HepG2 (cell line): ENCODE results near the gene TBC1D22A. TPM values are rescaled to one million over a fixed set of nuclear protein-coding genes. Genes with fewer than 3 reads are reported as not detected.

Experiments
- ATAC-seq: fragments of 200-7000 bp; cut with Tn5 transposase; 3 replicates; pipeline ENCODE4 v1.9.1; 2020; ENCODE audit warnings: mild to moderate bottlenecking, moderate library complexity
- BruUV-seq: library from RNA; stranded (reverse); fragments of 400-500 nt; replicated peaks from 2 replicates; lab custom pipeline; 2021; lab: Mats Ljungman, UMichigan
- CTCF ChIA-PET: fragments of 300-600 bp; formaldehyde crosslinking; extraction: SDS; loops from one replicate; lab custom pipeline; 2021; ENCODE audit warnings: low total read pairs, inconsistent platforms, low intra/inter-chr PET ratio; lab: Yijun Ruan, JAX
- POLR2A ChIA-PET: fragments of 350-600 bp; sonication (Branson Sonifier 250); formaldehyde crosslinking; loops from one replicate; lab custom pipeline; 2020; ENCODE audit warnings: antibody characterized with exemption, inconsistent platforms; lab: Yijun Ruan, JAX
- DNase-seq: peaks from one replicate; pipeline ENCODE4 v3.0.0-alpha.2; 2015; ENCODE audit warnings: low spot score
- FAIRE-seq: peaks from 3 replicates; lab custom pipeline; 2011; peaks lifted over from hg19 to GRCh38; lab: Jason Lieb, UNC
- H2AFZ ChIP-seq: one replicate; pipeline ENCODE4 v1.6.1; 2011; ENCODE audit warnings: low read length, inconsistent platforms
- H3K27ac ChIP-seq: fragments of 300-600 bp; 3 replicates; pipeline ENCODE4 v1.8.0; 2011; ENCODE audit warnings: mixed run types, mild to moderate bottlenecking, mixed read lengths, low read length, inconsistent platforms; ENCODE audit not compliant: insufficient read depth; ENCODE audit errors: extremely low read length
- H3K27me3 ChIP-seq, 2 experiments: fragments of 200-600 bp in 1 of 2; 2 replicates in 1 of 2; 3 replicates in 1 of 2; pipeline versions ENCODE4 v1.6.0 to v1.8.0; 2011; ENCODE audit warnings: low read length in 2 of 2, mild to moderate bottlenecking in 2 of 2, moderate library complexity in 2 of 2, inconsistent platforms in 1 of 2; ENCODE audit not compliant: insufficient read depth in 2 of 2, control insufficient read depth in 1 of 2
- H3K36me3 ChIP-seq, 2 experiments: fragments of 200-600 bp in 1 of 2; replicated peaks in 1 of 2; 2 replicates in 1 of 2; 3 replicates in 1 of 2; pipeline versions ENCODE4 v1.5.1 to v1.8.0; 2011; ENCODE audit warnings: low read length in 2 of 2, inconsistent platforms in 1 of 2; ENCODE audit not compliant: insufficient read depth in 2 of 2, control insufficient read depth in 1 of 2
- H3K4me1 ChIP-seq: 2 replicates; pipeline ENCODE4 v1.5.1; 2012; ENCODE audit warnings: low read length, inconsistent platforms; ENCODE audit not compliant: insufficient read depth
- H3K4me2 ChIP-seq: 2 replicates; pipeline ENCODE4 v1.6.0; 2011; ENCODE audit warnings: low read depth, low read length, inconsistent platforms
- H3K4me3 ChIP-seq, 3 experiments: fragments of 200-600 bp in 1 of 3; sonication (generic), shearing (Covaris generic) in 1 of 3; replicated peaks in 1 of 3; 2 replicates each; pipeline ENCODE4 v1.5.1; 2011 to 2016; ENCODE audit warnings: low read length in 3 of 3, inconsistent platforms in 2 of 3, low read depth in 2 of 3, mild to moderate bottlenecking in 2 of 3, control low read depth in 1 of 3, mixed read lengths in 1 of 3; ENCODE audit not compliant: insufficient read depth in 1 of 3
- H3K79me2 ChIP-seq: one replicate; pipeline ENCODE4 v1.6.1; 2011; ENCODE audit warnings: low read length, inconsistent platforms; ENCODE audit not compliant: insufficient read depth
- H3K9ac ChIP-seq: 2 replicates; pipeline ENCODE4 v1.6.0; 2011; ENCODE audit warnings: mild to moderate bottlenecking, low read depth, low read length, inconsistent platforms; ENCODE audit not compliant: insufficient read depth
- H3K9me3 ChIP-seq: 2 replicates; pipeline ENCODE4 v1.5.1; 2012; ENCODE audit warnings: mild to moderate bottlenecking, low read length
- H4K20me1 ChIP-seq: 2 replicates; pipeline ENCODE4 v1.6.0; 2011; ENCODE audit warnings: inconsistent platforms, mild to moderate bottlenecking, low read length, moderate library complexity; ENCODE audit not compliant: insufficient read depth
- CEBPB ChIP-seq: IDR thresholded peaks from 2 replicates; pipeline ENCODE4 v1.6.1; 2011; ENCODE audit warnings: low read depth, low read length, improper control_type of control experiment, borderline replicate concordance
- ESRRA ChIP-seq: sonication (generic); formaldehyde crosslinking; IDR thresholded peaks from 2 replicates; pipeline ENCODE4 v1.5.1; 2020; ENCODE audit warnings: mild to moderate bottlenecking, low read depth, missing genetic modification reagents
- FOXJ3 ChIP-seq: sonication (generic); formaldehyde crosslinking; IDR thresholded peaks from 2 replicates; pipeline ENCODE4 v1.4.0; 2020; ENCODE audit warnings: missing genetic modification reagents, mild to moderate bottlenecking, borderline replicate concordance
- RERE ChIP-seq: IDR thresholded peaks from 2 replicates; pipeline ENCODE4 v1.6.1; 2016; ENCODE audit warnings: low read depth, missing genetic modification reagents, missing compliant biosample characterization
- RFX5 ChIP-seq: IDR thresholded peaks from 2 replicates; pipeline ENCODE4 v1.6.1; 2011; ENCODE audit warnings: low read depth, low read length, improper control_type of control experiment
- SIX1 ChIP-seq: sonication (generic); formaldehyde crosslinking; IDR thresholded peaks from 2 replicates; pipeline ENCODE4 v1.4.0; 2020; ENCODE audit warnings: missing genetic modification reagents, borderline replicate concordance
- SP1 ChIP-seq, 2 experiments: fragments of 450-650 bp in 1 of 2; sonication (generic) in 1 of 2; formaldehyde crosslinking in 1 of 2; IDR thresholded peaks; 2 replicates each; pipeline versions ENCODE4 v1.4.0 to v1.6.1; 2016 to 2020; ENCODE audit warnings: missing genetic modification reagents in 1 of 2
- SP4 ChIP-seq: sonication (generic); formaldehyde crosslinking; IDR thresholded peaks from 2 replicates; pipeline ENCODE4 v1.8.1; 2023; ENCODE audit warnings: mild to moderate bottlenecking, missing genetic modification reagents
- ZBTB46 ChIP-seq: sonication (generic); formaldehyde crosslinking; IDR thresholded peaks from 2 replicates; pipeline ENCODE4 v1.4.0; 2020; ENCODE audit warnings: mild to moderate bottlenecking, missing genetic modification reagents, borderline replicate concordance
- ZNF660 ChIP-seq: sonication (generic); formaldehyde crosslinking; IDR thresholded peaks from 2 replicates; pipeline ENCODE4 v1.5.1; 2020; ENCODE audit warnings: mild to moderate bottlenecking, low read depth, missing genetic modification reagents, borderline replicate concordance
- WGBS: methylation state at CpG from one replicate; pipeline ENCODE4 v1.1.6; 2017; ENCODE audit warnings: low lambda C conversion rate; 5-methylcytosine and 5-hydroxymethylcytosine counted together
- in situ Hi-C: cut with HindIII; loops from 2 replicates; pipeline ENCODE4 v1.10.0; 2017; ENCODE audit warnings: low pct_unique_long_range_greater_than_20kb; ENCODE audit not compliant: extremely low pct_ligation_motif_present
- intact Hi-C: fragments of 100-400 bp; cut with micrococcal nuclease; formaldehyde crosslinking; loops from one replicate; pipeline ENCODE4 v1.10.0; 2022; ENCODE audit not compliant: unreplicated experiment
- polyA plus RNA-seq, 8 experiments: library from polyadenylated mRNA; depleted of rRNA in 3 of 8; stranded (reverse) in 7 of 8; unstranded in 1 of 8; fragments of >200 nt; fragmentation: Illumina TruSeq in 4 of 8; extraction: Trizol in 4 of 8; gene quantifications; 2 replicates each; pipeline versions ENCODE4 v1.2.1 to v1.2.3, GENCODE V29; 2011 to 2016; ENCODE audit warnings: low read depth in 4 of 8, missing spikeins in 1 of 8, mixed read lengths in 1 of 8; ENCODE audit not compliant: insufficient read depth in 1 of 8
- total RNA-seq, 5 experiments: library from RNA; depleted of rRNA; stranded (reverse); fragments of >200 nt; fragmentation: Illumina TruSeq; extraction: Trizol; gene quantifications; 2 replicates each; pipeline ENCODE4 v1.2.3, GENCODE V29; 2016; ENCODE audit warnings: low read depth in 1 of 5

The TBC1D22A gene
- total and polyA plus RNA-seq, 2 of the 13 experiments (the other 11 are each of a cell fraction or from before 2014, with no cell fraction given): 17.3 to 18.0 TPM

GRCh38 chr22:46941968-46942798, 179.7 kb downstream of the TBC1D22A start (continued):
- TF ChIP-seq SP1 (IDR thresholded peaks at IDR 0.05) (no peak), SP1 (CRISPR knock-in tag; IDR thresholded peaks at IDR 0.05) (no peak), RERE (no peak)

- Histone ChIP-seq H3K4me1 (peaks cover 3% of the 10 kb centered on the region), H3K27ac (no peak overlapping the region), H3K4me3 (no peak overlapping the region), H3K9ac (no peak overlapping the region), H3K36me3 (peaks cover 7 to 11% of the 10 kb centered on the region in 2 experiments; a peak in 3 of 5 replicates), H4K20me1 (no peaks in the 10 kb centered on the region), H2AFZ (no peak overlapping the region)
- FAIRE-seq (no peak), DNase-seq (no peak)
- whole genome bisulfite sequencing: 97% methylated on average over 22 of the region's 22 CpGs
- TF ChIP-seq ESRRA (CRISPR knock-in tag): no peak
- TF ChIP-seq ZBTB46 (CRISPR knock-in tag): no peak
- TF ChIP-seq ZNF660: no peak
- no peak for TF ChIP-seq FOXJ3 (CRISPR knock-in tag)
- TF ChIP-seq CEBPB: peak; percentile 36; the same call in 1 of the 2 replicates
- TF ChIP-seq RFX5: no peak
- TF ChIP-seq SP4 (CRISPR knock-in tag): no peak
- TF ChIP-seq SIX1 (CRISPR knock-in tag): no peak
- TF ChIP-seq, all 625 proteins: peak for 1
- H3K4me2 ChIP-seq: no peak overlapping the region
- ChIA-PET POLR2A (no interaction called here), CTCF (no interaction called here)
- H3K9me3 ChIP-seq: no peaks in the 10 kb centered on the region
- no TSS peak for BruUV-seq
- no peaks in the 10 kb centered on the region for H3K79me2 ChIP-seq
- no peak for ATAC-seq
- intact Hi-C loops: no loop called here
- H3K27me3 ChIP-seq: no peaks in the 10 kb centered on the region
- in situ Hi-C loops: no loop called here
Measured at GRCh38 chr22:46942799-46943785, 180.6 kb downstream of the TBC1D22A start.
